Measurements from ENCODE around the gene MFSD1.

DNA sequence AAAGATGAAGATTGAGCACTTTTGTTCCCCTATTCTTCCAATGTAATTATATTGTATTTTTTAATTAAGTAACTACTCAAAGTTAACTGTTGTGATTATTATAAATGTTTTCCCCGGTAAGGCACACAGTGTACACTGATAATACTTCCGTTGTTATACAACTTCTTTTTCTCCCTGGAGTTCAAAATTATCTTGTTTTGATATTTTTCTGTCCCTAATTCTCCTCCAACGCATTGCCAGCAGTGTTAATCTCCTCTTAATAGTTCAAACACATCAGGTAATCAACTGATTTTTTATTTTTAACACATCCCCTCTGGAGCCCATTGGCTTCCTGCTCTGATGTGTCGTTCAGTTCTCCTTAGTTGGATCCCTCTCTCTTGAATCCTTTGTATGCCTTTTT lies 32.3 kb upstream of the MFSD1 start:
- TF ChIP-seq, protein P1, sequence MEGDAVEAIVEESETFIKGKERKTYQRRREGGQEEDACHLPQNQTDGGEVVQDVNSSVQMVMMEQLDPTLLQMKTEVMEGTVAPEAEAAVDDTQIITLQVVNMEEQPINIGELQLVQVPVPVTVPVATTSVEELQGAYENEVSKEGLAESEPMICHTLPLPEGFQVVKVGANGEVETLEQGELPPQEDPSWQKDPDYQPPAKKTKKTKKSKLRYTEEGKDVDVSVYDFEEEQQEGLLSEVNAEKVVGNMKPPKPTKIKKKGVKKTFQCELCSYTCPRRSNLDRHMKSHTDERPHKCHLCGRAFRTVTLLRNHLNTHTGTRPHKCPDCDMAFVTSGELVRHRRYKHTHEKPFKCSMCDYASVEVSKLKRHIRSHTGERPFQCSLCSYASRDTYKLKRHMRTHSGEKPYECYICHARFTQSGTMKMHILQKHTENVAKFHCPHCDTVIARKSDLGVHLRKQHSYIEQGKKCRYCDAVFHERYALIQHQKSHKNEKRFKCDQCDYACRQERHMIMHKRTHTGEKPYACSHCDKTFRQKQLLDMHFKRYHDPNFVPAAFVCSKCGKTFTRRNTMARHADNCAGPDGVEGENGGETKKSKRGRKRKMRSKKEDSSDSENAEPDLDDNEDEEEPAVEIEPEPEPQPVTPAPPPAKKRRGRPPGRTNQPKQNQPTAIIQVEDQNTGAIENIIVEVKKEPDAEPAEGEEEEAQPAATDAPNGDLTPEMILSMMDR (IDR thresholded peaks at IDR 0.05) = no peak
- TF ChIP-seq EP300 (IDR thresholded peaks at IDR 0.05; ENCODE audit: low read depth) (no peak), POLR2A (IDR thresholded peaks at IDR 0.05) (no peak), POLR2AphosphoS5 (IDR thresholded peaks at IDR 0.05) (no peak)

Measured in transverse colon (tissue), 4 donors.